Colonic mucosa (tissue), 4 donors: ENCODE measurements around the gene KANTR. TPM values are rescaled to one million over a fixed set of nuclear protein-coding genes. Genes with fewer than 3 reads are reported as not detected.
A peak's percentile ranks its signal among the peaks of the same experiment; 100 is the strongest.

ENCODE experiments used
- DNase-seq: peaks from one replicate; pipeline ENCODE4 v3.0.0-alpha.2; 2020
- H3K27ac ChIP-seq: fragments of 200-600 bp; one replicate; pipeline ENCODE4 v1.8.0; 2021
- H3K27me3 ChIP-seq: fragments of 200-600 bp; one replicate; pipeline ENCODE4 v1.8.0; 2021
- H3K36me3 ChIP-seq: fragments of 200-600 bp; one replicate; pipeline ENCODE4 v1.8.0; 2021
- H3K4me1 ChIP-seq: fragments of 200-600 bp; one replicate; pipeline ENCODE4 v1.8.0; 2021; ENCODE audit warnings: mild to moderate bottlenecking
- H3K4me3 ChIP-seq: fragments of 200-600 bp; one replicate; pipeline ENCODE4 v1.8.0; 2021
- H3K9ac ChIP-seq, 2 donors: one replicate each; pipeline ENCODE4 v1.7.0; 2013; ENCODE audit warnings: control low read depth in 2 of 2, low read depth in 2 of 2, low read length in 2 of 2
- H3K9me3 ChIP-seq: fragments of 200-600 bp; one replicate; pipeline ENCODE4 v1.8.0; 2021
- intact Hi-C: fragments of 100-400 bp; cut with DNase I; formaldehyde crosslinking; loops from one replicate; pipeline ENCODE4 v1.14.1; 2022
- total RNA-seq, 2 donors: library from RNA; stranded (reverse); fragmentation: NEBNext Ultra II Directional in 1 of 2; extraction: Animal tissue kit (Norgen Biotek cat#: 25700) in 1 of 2; gene quantifications; one replicate each; pipeline ENCODE4 v1.2.1, GENCODE V29; 2021
- TF ChIP-seq, protein P1 (sequence below): fragments of 200-600 bp; IDR thresholded peaks from one replicate; pipeline ENCODE4 v1.8.0; 2022; ENCODE audit warnings: antibody characterized with exemption, mild to moderate bottlenecking
- donor health status: healthy.
- donor health status: DM: no; HTN: no; CAD: no.
- donor health status: DM: no; HTN: no; CAD: no.

Gene KANTR
- total RNA-seq, 2 donors from 2014 or later, result 6.8 to 8.0 TPM

DNA sequence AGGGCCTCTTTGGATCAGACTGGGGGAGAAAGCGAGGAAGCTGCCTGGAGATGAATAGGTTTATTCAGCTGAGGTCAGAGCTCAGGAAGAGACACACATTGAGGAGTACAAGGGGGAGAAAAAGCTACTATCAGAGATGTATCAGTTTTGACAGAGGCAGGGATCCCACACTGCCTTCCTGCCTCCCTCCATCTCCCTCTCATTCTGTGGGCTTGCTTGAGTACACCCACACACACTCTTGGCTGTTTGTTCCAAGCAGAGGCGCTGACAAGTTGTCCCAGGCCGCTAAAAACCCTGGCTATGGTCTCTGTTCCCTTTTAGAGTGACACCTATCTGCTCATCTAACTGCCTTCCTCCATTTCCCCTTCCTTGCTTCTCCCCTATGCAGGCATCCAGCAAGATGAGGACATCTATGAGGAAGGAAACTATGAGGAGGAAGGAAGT lies 6.5 kb upstream of the KANTR start:
- Histone ChIP-seq H3K4me3 (no peak overlapping the region), H3K9me3 (no peaks in the 10 kb centered on the region), H3K36me3 (no peaks in the 10 kb centered on the region), H3K27me3 (no peaks in the 10 kb centered on the region), H3K9ac (no peak overlapping the region), H3K4me1 (no peaks in the 10 kb centered on the region), H3K27ac (no peak overlapping the region)
- no peak for DNase-seq
- intact Hi-C loops, result no loop called here
- TF ChIP-seq, protein P1, sequence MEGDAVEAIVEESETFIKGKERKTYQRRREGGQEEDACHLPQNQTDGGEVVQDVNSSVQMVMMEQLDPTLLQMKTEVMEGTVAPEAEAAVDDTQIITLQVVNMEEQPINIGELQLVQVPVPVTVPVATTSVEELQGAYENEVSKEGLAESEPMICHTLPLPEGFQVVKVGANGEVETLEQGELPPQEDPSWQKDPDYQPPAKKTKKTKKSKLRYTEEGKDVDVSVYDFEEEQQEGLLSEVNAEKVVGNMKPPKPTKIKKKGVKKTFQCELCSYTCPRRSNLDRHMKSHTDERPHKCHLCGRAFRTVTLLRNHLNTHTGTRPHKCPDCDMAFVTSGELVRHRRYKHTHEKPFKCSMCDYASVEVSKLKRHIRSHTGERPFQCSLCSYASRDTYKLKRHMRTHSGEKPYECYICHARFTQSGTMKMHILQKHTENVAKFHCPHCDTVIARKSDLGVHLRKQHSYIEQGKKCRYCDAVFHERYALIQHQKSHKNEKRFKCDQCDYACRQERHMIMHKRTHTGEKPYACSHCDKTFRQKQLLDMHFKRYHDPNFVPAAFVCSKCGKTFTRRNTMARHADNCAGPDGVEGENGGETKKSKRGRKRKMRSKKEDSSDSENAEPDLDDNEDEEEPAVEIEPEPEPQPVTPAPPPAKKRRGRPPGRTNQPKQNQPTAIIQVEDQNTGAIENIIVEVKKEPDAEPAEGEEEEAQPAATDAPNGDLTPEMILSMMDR, result no peak

- Histone ChIP-seq H3K4me3 (peak overlapping the region; percentile 18), H3K36me3 (no peaks in the 10 kb centered on the region), H3K27ac (peak overlapping the region; percentile 53), H3K9me3 (no peaks in the 10 kb centered on the region), H3K9ac (peak overlapping the region; percentile 48 to 68), H3K27me3 (no peaks in the 10 kb centered on the region), H3K4me1 (no peaks in the 10 kb centered on the region)
- intact Hi-C loops, result no loop called here
- TF ChIP-seq, protein P1, result no peak
- peak; percentile 82 for DNase-seq
These were observed 5.6 kb upstream of the KANTR start for GRCh38 chrX:53088136-53088974.

- Histone ChIP-seq H3K4me3 (peak overlapping the region; percentile 18), H3K27ac (peak overlapping the region; percentile 53), H3K27me3 (no peaks in the 10 kb centered on the region), H3K9ac (peak overlapping the region in 1 of 2 donors; percentile 68), H3K36me3 (no peaks in the 10 kb centered on the region), H3K4me1 (no peaks in the 10 kb centered on the region), H3K9me3 (no peaks in the 10 kb centered on the region)
- TF ChIP-seq, protein P1, result peak; percentile 85
- peak; percentile 60 for DNase-seq
- intact Hi-C loops, result no loop called here
These were observed 4.6 kb upstream of the KANTR start for GRCh38 chrX:53089224-53089842.

DNA sequence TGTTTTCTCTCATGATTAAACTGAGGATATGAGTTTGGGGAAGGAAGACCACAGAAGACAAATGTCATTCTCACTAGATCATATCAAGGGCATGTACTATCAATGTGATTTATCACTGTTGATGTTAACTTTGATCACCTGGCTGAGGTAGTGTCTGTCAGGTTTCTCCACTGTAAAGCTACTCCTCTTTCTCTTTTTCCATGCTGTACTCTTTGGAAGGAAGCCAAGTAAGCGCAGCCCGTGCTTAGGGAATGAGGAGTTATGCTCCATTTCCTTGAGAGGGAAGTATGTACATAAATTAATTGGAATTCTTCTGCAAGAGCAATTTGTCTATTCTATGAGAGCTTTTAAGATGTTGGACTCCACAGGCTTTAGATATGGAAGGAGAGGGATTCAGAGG lies 4.0 kb upstream of the KANTR start:
- Histone ChIP-seq H3K9ac (no peak overlapping the region), H3K9me3 (no peaks in the 10 kb centered on the region), H3K27me3 (no peaks in the 10 kb centered on the region), H3K27ac (no peak overlapping the region), H3K4me1 (no peaks in the 10 kb centered on the region), H3K36me3 (no peaks in the 10 kb centered on the region), H3K4me3 (no peak overlapping the region)
- DNase-seq, result no peak
- TF ChIP-seq, protein P1, result no peak
- intact Hi-C loops, result no loop called here

DNA sequence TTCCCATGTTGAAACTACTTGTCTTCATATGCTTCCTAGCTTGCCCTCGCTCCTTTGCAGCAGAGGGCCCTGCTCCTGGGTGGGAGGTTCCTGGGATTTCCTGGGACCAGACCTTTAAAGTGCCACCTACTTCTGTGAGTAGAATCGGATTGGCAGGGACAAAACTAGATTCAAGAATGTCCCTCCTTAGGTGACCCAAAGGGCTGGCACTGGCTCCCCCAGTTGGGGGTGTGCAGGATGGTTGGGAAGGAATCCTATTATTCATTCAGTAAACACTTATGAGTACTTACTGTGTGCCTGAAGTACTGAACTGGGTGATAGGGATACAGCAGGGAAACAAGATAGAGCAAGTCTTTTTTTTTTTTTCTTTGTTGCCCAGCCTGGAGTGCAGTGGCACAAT lies 2.6 kb upstream of the KANTR start:
- Histone ChIP-seq H3K4me1 (no peaks in the 10 kb centered on the region), H3K9ac (no peak overlapping the region), H3K36me3 (no peaks in the 10 kb centered on the region), H3K4me3 (no peak overlapping the region), H3K27me3 (no peaks in the 10 kb centered on the region), H3K9me3 (no peaks in the 10 kb centered on the region), H3K27ac (no peak overlapping the region)
- TF ChIP-seq, protein P1, result no peak
- intact Hi-C loops, result no loop called here
- no peak for DNase-seq
